CD4-positive, CD25-positive, alpha-beta regulatory T cell (primary cell): ENCODE data around the gene ARHGAP4. TPM values are rescaled to one million over a fixed set of nuclear protein-coding genes. Genes with fewer than 3 reads are reported as not detected.
A peak's percentile ranks its signal among the peaks of the same experiment; 100 is the strongest.

Experiments used
- ATAC-seq, 2 donors: fragments of 150-1000 bp; cut with Tn5 transposase; one replicate each; pipeline ENCODE4 v1.10.0; 2021; ENCODE audit warnings: low read depth in 2 of 2, moderate number of reproducible peaks in 2 of 2, moderate library complexity in 1 of 2
- DNase-seq, 3 donors: peaks; one replicate each; pipeline versions ENCODE4 v3.0.0 to v3.0.0-alpha.2; 2012 to 2022; ENCODE audit warnings: mixed read lengths in 1 of 3
- H3K27ac ChIP-seq: one replicate; pipeline ENCODE4 v1.7.0; 2013; ENCODE audit warnings: mild to moderate bottlenecking, low read length; ENCODE audit not compliant: insufficient read depth, poor library complexity, severe bottlenecking
- H3K27me3 ChIP-seq: one replicate; pipeline ENCODE4 v1.7.0; 2013; ENCODE audit warnings: low read length; ENCODE audit not compliant: control insufficient read depth, insufficient read depth
- H3K36me3 ChIP-seq: one replicate; pipeline ENCODE4 v1.7.0; 2013; ENCODE audit warnings: mild to moderate bottlenecking, low read length, moderate library complexity; ENCODE audit not compliant: control insufficient read depth, insufficient read depth
- H3K4me1 ChIP-seq: 2 replicates; pipeline ENCODE4 v1.7.0; 2013; ENCODE audit warnings: mild to moderate bottlenecking, low read length; ENCODE audit not compliant: insufficient read depth, control insufficient read depth, poor library complexity, severe bottlenecking
- H3K4me3 ChIP-seq: one replicate; pipeline ENCODE4 v1.7.0; 2013; ENCODE audit warnings: low read depth, mild to moderate bottlenecking, low read length, moderate library complexity
- H3K9me3 ChIP-seq, 2 experiments: 1 replicate in 1 of 2; 2 replicates in 1 of 2; pipeline ENCODE4 v1.7.0; 2013; ENCODE audit warnings: low read length in 2 of 2, mild to moderate bottlenecking in 1 of 2, moderate library complexity in 1 of 2; ENCODE audit not compliant: control insufficient read depth in 2 of 2
- H3K27ac Mint-ChIP-seq, 3 donors: one replicate each; pipeline ENCODE4 v1.8.0; 2020 to 2022; ENCODE audit warnings: mild to moderate bottlenecking in 3 of 3, mixed read lengths in 3 of 3, moderate library complexity in 2 of 3
- H3K27me3 Mint-ChIP-seq: one replicate; pipeline ENCODE4 v1.8.0; 2022; ENCODE audit warnings: mild to moderate bottlenecking, mixed read lengths
- H3K36me3 Mint-ChIP-seq: one replicate; pipeline ENCODE4 v1.8.0; 2020; ENCODE audit warnings: mixed read lengths
- H3K4me1 Mint-ChIP-seq, 4 donors: one replicate each; pipeline ENCODE4 v1.8.0; 2020 to 2022; ENCODE audit warnings: mixed read lengths in 4 of 4, mild to moderate bottlenecking in 1 of 4
- H3K4me3 Mint-ChIP-seq, 4 donors: one replicate each; pipeline ENCODE4 v1.8.0; 2020 to 2022; ENCODE audit warnings: mild to moderate bottlenecking in 4 of 4, mixed read lengths in 4 of 4, moderate library complexity in 3 of 4
- H3K9me3 Mint-ChIP-seq, 7 donors: one replicate each; pipeline ENCODE4 v1.8.0; 2020 to 2022; ENCODE audit warnings: mixed read lengths in 7 of 7, mild to moderate bottlenecking in 3 of 7, moderate library complexity in 2 of 7
- polyA plus RNA-seq, 4 donors: library from polyadenylated mRNA; unstranded; fragments of 300-500 nt; fragmentation: Illumina TruSeq; gene quantifications; one replicate each; pipeline ENCODE4 v1.2.3, GENCODE V29; 2021
- total RNA-seq: library from RNA; stranded (reverse); gene quantifications from one replicate; pipeline ENCODE4 v1.2.3, GENCODE V29; 2022

ARHGAP4 gene
- total and polyA plus RNA-seq, 5 donors from 2014 or later: 73.5 to 459 (median 81.2) TPM

DNA sequence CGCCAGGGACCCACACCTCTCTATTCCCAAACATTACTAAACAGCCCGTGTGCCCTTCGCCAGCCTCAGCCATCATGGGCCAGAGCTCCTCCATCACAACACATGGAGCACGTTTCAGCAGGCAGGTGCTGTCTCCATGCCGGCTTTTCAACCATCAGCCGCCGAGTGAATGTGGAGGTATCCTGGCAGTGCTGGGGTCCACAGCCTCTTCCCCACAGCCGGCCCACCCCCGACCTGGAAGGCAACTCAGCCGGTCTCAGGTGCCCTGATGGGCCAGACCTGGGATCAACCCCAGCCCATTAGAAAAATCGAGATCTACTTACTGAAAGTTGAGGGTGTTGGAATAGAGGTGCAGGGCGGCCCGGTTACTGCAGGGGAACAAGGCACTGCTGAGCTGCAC lies 5.7 kb upstream of the ARHGAP4 start:
- peak overlapping the region in 1 of 4 donors; percentile 61 for H3K4me3 Mint-ChIP-seq
- ATAC-seq (no peak), DNase-seq (no peak)
- no peaks in the 10 kb centered on the region for H3K9me3 Mint-ChIP-seq
- peaks cover 6% of the 10 kb centered on the region for H3K36me3 Mint-ChIP-seq
- H3K36me3 ChIP-seq: peaks cover 2% of the 10 kb centered on the region
- H3K27me3 ChIP-seq: no peaks in the 10 kb centered on the region
- peaks cover 33% of the 10 kb centered on the region for H3K4me1 ChIP-seq
- H3K9me3 ChIP-seq: no peaks in the 10 kb centered on the region
- H3K27me3 Mint-ChIP-seq: peaks cover 3% of the 10 kb centered on the region
- no peak overlapping the region for H3K4me3 ChIP-seq
- peak overlapping the region in 1 of 3 donors; percentile 58 for H3K27ac Mint-ChIP-seq
- H3K4me1 Mint-ChIP-seq: peaks cover 4 to 63% (median 18%) of the 10 kb centered on the region in 4 donors
- peak overlapping the region; percentile 5 for H3K27ac ChIP-seq

DNA sequence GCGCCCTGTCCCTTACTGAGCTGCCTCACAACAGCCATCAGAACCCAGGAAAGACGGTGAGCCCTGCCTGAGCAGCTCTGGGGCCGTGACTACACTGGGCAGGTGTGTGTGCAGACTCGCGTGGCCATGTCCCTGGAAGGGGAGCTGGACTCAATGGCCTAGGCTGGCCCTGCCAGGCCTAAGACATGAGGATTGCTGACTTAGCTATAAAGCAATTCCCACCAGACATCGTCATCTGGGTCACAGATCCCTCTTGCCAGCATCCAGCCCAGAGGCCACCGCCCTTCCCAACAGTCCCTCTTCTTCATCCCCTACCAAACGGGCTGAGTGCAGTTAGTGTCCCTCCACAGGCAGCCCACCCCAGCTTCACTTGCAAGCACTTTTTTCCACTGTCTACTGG lies 5.1 kb upstream of the ARHGAP4 start:
- H3K27ac ChIP-seq: no peak overlapping the region
- Mint-ChIP-seq H3K4me3 (peak overlapping the region in 2 of 4 donors; percentile 15 to 61), H3K27ac (peak overlapping the region; percentile 58 to 97 (median 91)), H3K36me3 (peaks cover 6% of the 10 kb centered on the region), H3K9me3 (no peaks in the 10 kb centered on the region), H3K27me3 (peaks cover 4% of the 10 kb centered on the region), H3K4me1 (peaks cover 4 to 66% (median 17%) of the 10 kb centered on the region in 4 donors)
- H3K36me3 ChIP-seq: peaks cover 2% of the 10 kb centered on the region
- no peak overlapping the region for H3K4me3 ChIP-seq
- H3K9me3 ChIP-seq: no peaks in the 10 kb centered on the region
- peaks cover 38% of the 10 kb centered on the region for H3K4me1 ChIP-seq
- H3K27me3 ChIP-seq: no peaks in the 10 kb centered on the region
- no peak for ATAC-seq
- DNase-seq: no peak

- Histone ChIP-seq H3K27ac (no peak overlapping the region), H3K4me3 (no peak overlapping the region), H3K27me3 (no peaks in the 10 kb centered on the region), H3K4me1 (peaks cover 44% of the 10 kb centered on the region), H3K36me3 (peaks cover 2% of the 10 kb centered on the region), H3K9me3 (no peaks in the 10 kb centered on the region)
- peak overlapping the region in 3 of 4 donors; percentile 54 to 62 (median 61) for H3K4me3 Mint-ChIP-seq
- H3K27ac Mint-ChIP-seq: peak overlapping the region in 2 of 3 donors; percentile 32 to 91
- ATAC-seq (no peak), DNase-seq (no peak)
- H3K36me3 Mint-ChIP-seq: peaks cover 6% of the 10 kb centered on the region
- H3K27me3 Mint-ChIP-seq: peaks cover 4% of the 10 kb centered on the region
- H3K9me3 Mint-ChIP-seq: no peaks in the 10 kb centered on the region
- H3K4me1 Mint-ChIP-seq: peaks cover 4 to 67% (median 16%) of the 10 kb centered on the region in 4 donors
These were observed 4.2 kb upstream of the ARHGAP4 start for GRCh38 chrX:153930011-153930910.

GRCh38 chrX:153929576-153929975 lies 3.5 kb upstream of the ARHGAP4 start:
- peak overlapping the region in 2 of 3 donors; percentile 28 to 32 for H3K27ac Mint-ChIP-seq
- Histone ChIP-seq H3K4me3 (no peak overlapping the region), H3K4me1 (peaks cover 51% of the 10 kb centered on the region), H3K9me3 (no peaks in the 10 kb centered on the region), H3K27ac (no peak overlapping the region), H3K36me3 (peaks cover 2% of the 10 kb centered on the region), H3K27me3 (no peaks in the 10 kb centered on the region)
- peaks cover 4 to 73% (median 16%) of the 10 kb centered on the region in 4 donors for H3K4me1 Mint-ChIP-seq
- DNase-seq: no peak
- no peaks in the 10 kb centered on the region for H3K9me3 Mint-ChIP-seq
- H3K4me3 Mint-ChIP-seq: peak overlapping the region; percentile 54 to 98 (median 82)
- no peak for ATAC-seq
- H3K27me3 Mint-ChIP-seq: peaks cover 4% of the 10 kb centered on the region
- peaks cover 6% of the 10 kb centered on the region for H3K36me3 Mint-ChIP-seq

GRCh38 chrX:153928846-153929245 lies 2.8 kb upstream of the ARHGAP4 start:
- Histone ChIP-seq H3K27ac (peak overlapping the region; percentile 96), H3K27me3 (no peaks in the 10 kb centered on the region), H3K4me3 (peak overlapping the region; percentile 47), H3K4me1 (peaks cover 51% of the 10 kb centered on the region), H3K36me3 (peaks cover 2% of the 10 kb centered on the region), H3K9me3 (no peaks in the 10 kb centered on the region)
- H3K36me3 Mint-ChIP-seq: peaks cover 10% of the 10 kb centered on the region
- H3K27ac Mint-ChIP-seq: peak overlapping the region; percentile 94 to 99 (median 95)
- H3K4me3 Mint-ChIP-seq: peak overlapping the region; percentile 69 to 98 (median 96)
- DNase-seq (no peak), ATAC-seq (no peak)
- no peaks in the 10 kb centered on the region for H3K9me3 Mint-ChIP-seq
- peaks cover 4% of the 10 kb centered on the region for H3K27me3 Mint-ChIP-seq
- H3K4me1 Mint-ChIP-seq: peaks cover 4 to 74% (median 14%) of the 10 kb centered on the region in 4 donors

DNA sequence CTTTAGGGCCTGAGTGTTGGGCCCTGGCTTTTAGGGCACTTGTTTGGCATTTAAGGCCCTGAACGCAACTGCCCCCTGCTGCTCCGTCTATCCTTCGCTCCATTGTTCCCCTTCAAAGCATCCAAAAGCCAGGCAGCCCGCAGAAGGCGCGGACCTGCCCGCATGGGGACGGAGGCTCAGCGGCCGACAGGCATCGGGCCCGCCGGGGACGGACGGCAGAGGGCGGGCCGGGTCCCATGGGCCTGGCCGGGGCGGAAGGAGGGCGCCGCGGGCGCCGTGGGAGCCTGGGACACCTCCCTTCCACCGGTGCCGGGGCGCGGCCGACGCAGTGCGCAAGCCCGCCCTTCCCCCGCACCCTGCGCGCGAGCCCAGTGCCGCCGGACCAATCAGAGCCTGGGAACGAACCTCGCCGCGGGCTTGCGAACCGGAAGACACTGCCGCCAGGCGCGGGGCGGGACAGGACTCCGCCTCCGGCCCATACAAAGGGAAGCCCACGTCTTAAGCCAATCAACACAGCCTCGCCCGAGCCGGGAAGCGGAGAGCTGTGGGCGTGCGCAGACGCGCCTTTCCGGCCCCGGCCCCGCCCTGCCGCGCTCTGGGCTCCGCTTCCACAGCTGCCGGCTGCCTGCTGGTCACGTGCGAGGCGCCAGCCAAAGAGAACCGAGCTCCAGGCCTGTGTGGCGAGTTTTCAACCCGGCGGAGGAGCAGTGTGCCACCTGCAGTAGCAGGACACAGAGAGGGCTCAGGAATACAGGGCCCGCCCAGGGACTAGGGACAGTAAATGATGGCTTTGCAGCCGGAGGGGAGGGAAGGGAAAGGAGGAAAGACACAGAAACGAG lies 2.1 kb upstream of the ARHGAP4 start:
- H3K36me3 Mint-ChIP-seq: peaks cover 10% of the 10 kb centered on the region
- no peaks in the 10 kb centered on the region for H3K9me3 Mint-ChIP-seq
- H3K27me3 Mint-ChIP-seq: peaks cover 4% of the 10 kb centered on the region
- Histone ChIP-seq H3K36me3 (peaks cover 2% of the 10 kb centered on the region), H3K27me3 (no peaks in the 10 kb centered on the region), H3K9me3 (no peaks in the 10 kb centered on the region), H3K4me1 (peaks cover 56% of the 10 kb centered on the region), H3K27ac (peak overlapping the region; percentile 96), H3K4me3 (peak overlapping the region; percentile 73)
- ATAC-seq: peak; percentile 77 to 80
- H3K4me3 Mint-ChIP-seq: peak overlapping the region; percentile 93 to 98 (median 96)
- H3K27ac Mint-ChIP-seq: peak overlapping the region; percentile 98 to 100 (median 99)
- DNase-seq: peak; percentile 89 to 100 (median 97)
- H3K4me1 Mint-ChIP-seq: peaks cover 4 to 76% (median 12%) of the 10 kb centered on the region in 4 donors

DNA sequence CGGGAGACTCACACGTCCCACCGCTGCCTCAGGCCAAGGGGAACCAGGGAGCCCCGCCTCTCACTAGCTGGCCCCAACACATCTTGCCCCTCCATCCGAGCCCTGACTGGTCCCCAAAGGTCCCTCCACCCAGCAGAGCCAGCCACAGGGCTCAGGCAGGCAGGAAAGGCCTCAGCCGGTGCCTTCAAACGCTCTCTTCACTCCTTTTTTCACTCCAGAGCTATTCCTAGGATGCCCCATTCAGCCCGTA lies 1.5 kb upstream of the ARHGAP4 start:
- H3K9me3 ChIP-seq: no peaks in the 10 kb centered on the region
- H3K27me3 ChIP-seq: no peaks in the 10 kb centered on the region
- peak overlapping the region; percentile 98 to 100 (median 99) for H3K27ac Mint-ChIP-seq
- H3K36me3 ChIP-seq: peaks cover 2% of the 10 kb centered on the region
- ATAC-seq (no peak), DNase-seq (peak in 1 of 3 donors; percentile 57)
- peak overlapping the region; percentile 96 for H3K27ac ChIP-seq
- H3K9me3 Mint-ChIP-seq: no peaks in the 10 kb centered on the region
- peak overlapping the region; percentile 93 to 98 (median 96) for H3K4me3 Mint-ChIP-seq
- peaks cover 4 to 78% (median 12%) of the 10 kb centered on the region in 4 donors for H3K4me1 Mint-ChIP-seq
- peak overlapping the region; percentile 73 for H3K4me3 ChIP-seq
- peaks cover 61% of the 10 kb centered on the region for H3K4me1 ChIP-seq
- peaks cover 4% of the 10 kb centered on the region for H3K27me3 Mint-ChIP-seq
- H3K36me3 Mint-ChIP-seq: peaks cover 10% of the 10 kb centered on the region
